Ishikawa (cell line): ENCODE results near the gene CELA3A.

Experiments used
- CREB1 ChIP-seq: IDR thresholded peaks from 2 replicates; pipeline ENCODE4 v1.6.1; 2012; ENCODE audit warnings: low read depth
- EGR1 ChIP-seq: IDR thresholded peaks from 2 replicates; pipeline ENCODE4 v1.6.1; 2012
- EP300 ChIP-seq: IDR thresholded peaks from 2 replicates; pipeline ENCODE4 v1.6.1; 2012; ENCODE audit warnings: borderline replicate concordance
- MAX ChIP-seq: IDR thresholded peaks from 2 replicates; pipeline ENCODE4 v1.6.1; 2012
- NFIC ChIP-seq: IDR thresholded peaks from 2 replicates; pipeline ENCODE4 v1.6.1; 2012
- TAF1 ChIP-seq: IDR thresholded peaks from 2 replicates; pipeline ENCODE4 v1.6.1; 2012; ENCODE audit warnings: low read depth, mild to moderate bottlenecking
- YY1 ChIP-seq: IDR thresholded peaks from 2 replicates; pipeline ENCODE4 v1.6.1; 2012; ENCODE audit warnings: low read depth

- TF ChIP-seq EGR1 (no peak), TAF1 (no peak), YY1 (no peak), MAX (no peak), CREB1 (no peak), NFIC (no peak), EP300 (no peak)
These were observed 19.6 kb downstream of the CELA3A start for GRCh38 chr1:22021061-22021460.
